ENCODE measurements around the gene UBE4B.

DNA sequence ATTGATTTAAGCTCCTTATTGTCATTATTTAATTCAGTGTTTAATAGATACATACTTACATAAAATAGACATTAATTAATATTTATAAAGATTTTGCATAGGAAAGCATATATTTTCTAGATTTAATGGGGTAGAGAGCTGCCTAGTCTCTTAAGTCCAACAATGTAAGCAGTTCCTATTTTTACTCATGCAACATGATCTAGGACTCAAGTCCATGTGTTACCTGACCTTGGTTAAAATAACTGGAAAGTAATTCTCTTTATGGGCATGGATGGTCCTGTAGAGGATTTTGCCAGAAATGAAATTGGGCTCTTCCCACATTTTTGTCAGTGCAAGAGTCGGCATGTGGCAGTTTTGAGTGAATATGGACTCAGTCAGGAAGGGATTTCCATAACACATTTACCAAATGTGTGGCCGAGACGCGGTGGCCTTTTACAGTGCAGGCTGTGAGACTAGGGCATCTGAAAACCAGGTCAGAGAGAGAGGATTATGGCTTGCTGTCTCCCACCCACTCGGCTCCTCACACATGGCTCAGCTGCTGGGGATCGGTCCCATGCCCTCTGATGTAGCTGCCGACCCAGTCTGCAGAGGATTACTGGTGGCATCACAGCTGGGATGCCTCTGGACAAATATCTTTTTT lies 171.4 kb downstream of the UBE4B start:
- TF ChIP-seq, protein P1, sequence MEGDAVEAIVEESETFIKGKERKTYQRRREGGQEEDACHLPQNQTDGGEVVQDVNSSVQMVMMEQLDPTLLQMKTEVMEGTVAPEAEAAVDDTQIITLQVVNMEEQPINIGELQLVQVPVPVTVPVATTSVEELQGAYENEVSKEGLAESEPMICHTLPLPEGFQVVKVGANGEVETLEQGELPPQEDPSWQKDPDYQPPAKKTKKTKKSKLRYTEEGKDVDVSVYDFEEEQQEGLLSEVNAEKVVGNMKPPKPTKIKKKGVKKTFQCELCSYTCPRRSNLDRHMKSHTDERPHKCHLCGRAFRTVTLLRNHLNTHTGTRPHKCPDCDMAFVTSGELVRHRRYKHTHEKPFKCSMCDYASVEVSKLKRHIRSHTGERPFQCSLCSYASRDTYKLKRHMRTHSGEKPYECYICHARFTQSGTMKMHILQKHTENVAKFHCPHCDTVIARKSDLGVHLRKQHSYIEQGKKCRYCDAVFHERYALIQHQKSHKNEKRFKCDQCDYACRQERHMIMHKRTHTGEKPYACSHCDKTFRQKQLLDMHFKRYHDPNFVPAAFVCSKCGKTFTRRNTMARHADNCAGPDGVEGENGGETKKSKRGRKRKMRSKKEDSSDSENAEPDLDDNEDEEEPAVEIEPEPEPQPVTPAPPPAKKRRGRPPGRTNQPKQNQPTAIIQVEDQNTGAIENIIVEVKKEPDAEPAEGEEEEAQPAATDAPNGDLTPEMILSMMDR (IDR thresholded peaks at IDR 0.05; ENCODE audit: poor library complexity): no peak
- TF ChIP-seq EZH2 (IDR thresholded peaks at IDR 0.05; ENCODE audit: borderline replicate concordance): no peak

Measured in hepatocyte (in vitro differentiated cells).